Measurements from ENCODE around the gene MYO15A. TPM values are rescaled to one million over a fixed set of nuclear protein-coding genes. Genes with fewer than 3 reads are reported as not detected.

Gene MYO15A
- total RNA-seq, 2 donors from 2014 or later = 1.7 to 2.4 TPM

- WGBS, 2 experiments (ENCODE audit: insufficient coverage in 1 of 2, insufficient read length in 1 of 2) = 91 to 94% methylated on average over 8 to 14 of the region's 14 CpGs
- Histone ChIP-seq H3K27ac (ENCODE audit: low read depth, low read length) (no peak overlapping the region), H3K4me3 (ENCODE audit: low read length) (no peak overlapping the region), H3K4me1 (ENCODE audit: control insufficient read depth, insufficient read depth, low read length) (no peaks in the 10 kb centered on the region), H3K27me3 (ENCODE audit: control insufficient read depth, insufficient read depth, low read length, poor library complexity, severe bottlenecking) (no peaks in the 10 kb centered on the region), H3K9ac (ENCODE audit: extremely low read depth, low read length, poor library complexity, severe bottlenecking) (no peak overlapping the region), H3K36me3 (ENCODE audit: control insufficient read depth, insufficient read depth, low read length) (no peaks in the 10 kb centered on the region), H3K9me3 (ENCODE audit: control insufficient read depth, low read length) (no peaks in the 10 kb centered on the region)
- Mint-ChIP-seq H3K4me3 (no peak overlapping the region), H3K36me3 (ENCODE audit: low read depth) (no peaks in the 10 kb centered on the region), H3K9me3 (no peaks in the 10 kb centered on the region), H3K4me1 (no peaks in the 10 kb centered on the region), H3K27ac (no peak overlapping the region), H3K27me3 (ENCODE audit: insufficient read depth) (peaks cover 1% of the 10 kb centered on the region)
- no peak for TF ChIP-seq CTCF (conservative IDR thresholded peaks at IDR 0.05)
- no peak for DNase-seq
Measured at GRCh38 chr17:18173740-18174139, 65.2 kb downstream of the MYO15A start.

- no peak overlapping the region for H3K27ac Mint-ChIP-seq
- no peak overlapping the region for H3K4me3 Mint-ChIP-seq
- Histone ChIP-seq H3K27ac (ENCODE audit: low read depth, low read length) (no peak overlapping the region), H3K9me3 (ENCODE audit: control insufficient read depth, low read length) (no peaks in the 10 kb centered on the region), H3K4me1 (ENCODE audit: control insufficient read depth, insufficient read depth, low read length) (peaks cover 5% of the 10 kb centered on the region), H3K27me3 (ENCODE audit: control insufficient read depth, insufficient read depth, low read length, poor library complexity, severe bottlenecking) (no peaks in the 10 kb centered on the region), H3K36me3 (ENCODE audit: control insufficient read depth, insufficient read depth, low read length) (no peaks in the 10 kb centered on the region), H3K9ac (ENCODE audit: extremely low read depth, low read length, poor library complexity, severe bottlenecking) (no peak overlapping the region), H3K4me3 (ENCODE audit: low read length) (no peak overlapping the region)
- WGBS, 2 experiments (ENCODE audit: insufficient coverage in 1 of 2, insufficient read length in 1 of 2) = 80 to 90% methylated on average over 6 to 7 of the region's 7 CpGs
- no peak for DNase-seq
- H3K9me3 Mint-ChIP-seq = no peaks in the 10 kb centered on the region
- no peak for TF ChIP-seq CTCF (conservative IDR thresholded peaks at IDR 0.05)
- peaks cover 10% of the 10 kb centered on the region for H3K4me1 Mint-ChIP-seq
- H3K27me3 Mint-ChIP-seq (ENCODE audit: insufficient read depth) = peaks cover 1% of the 10 kb centered on the region
- H3K36me3 Mint-ChIP-seq (ENCODE audit: low read depth) = no peaks in the 10 kb centered on the region
Measured at GRCh38 chr17:18176176-18176575, 67.6 kb downstream of the MYO15A start.

GRCh38 chr17:18177133-18177532, 68.6 kb downstream of the MYO15A start:
- no peaks in the 10 kb centered on the region for H3K9me3 ChIP-seq (ENCODE audit: control insufficient read depth, low read length)
- H3K9ac ChIP-seq (ENCODE audit: extremely low read depth, low read length, poor library complexity, severe bottlenecking) = no peak overlapping the region
- Mint-ChIP-seq H3K27me3 (ENCODE audit: insufficient read depth) (no peaks in the 10 kb centered on the region), H3K27ac (no peak overlapping the region), H3K36me3 (ENCODE audit: low read depth) (no peaks in the 10 kb centered on the region), H3K4me1 (peaks cover 10% of the 10 kb centered on the region), H3K9me3 (no peaks in the 10 kb centered on the region), H3K4me3 (no peak overlapping the region)
- TF ChIP-seq CTCF (conservative IDR thresholded peaks at IDR 0.05) = no peak
- peak overlapping the region; percentile 39 for H3K27ac ChIP-seq (ENCODE audit: low read depth, low read length)
- peaks cover 5% of the 10 kb centered on the region for H3K4me1 ChIP-seq (ENCODE audit: control insufficient read depth, insufficient read depth, low read length)
- H3K36me3 ChIP-seq (ENCODE audit: control insufficient read depth, insufficient read depth, low read length) = no peaks in the 10 kb centered on the region
- DNase-seq = no peak
- H3K27me3 ChIP-seq (ENCODE audit: control insufficient read depth, insufficient read depth, low read length, poor library complexity, severe bottlenecking) = no peaks in the 10 kb centered on the region
- H3K4me3 ChIP-seq (ENCODE audit: low read length) = no peak overlapping the region

Measured in endodermal cell (in vitro differentiated cells).